HCT116 (cell line): ENCODE data around the gene CNTNAP2. TPM values are rescaled to one million over a fixed set of nuclear protein-coding genes. Genes with fewer than 3 reads are reported as not detected.

ENCODE experiments used
- ATAC-seq: fragments of 200-7000 bp; cut with Tn5 transposase; 2 replicates; pipeline ENCODE4 v1.9.1; 2020; ENCODE audit warnings: mild to moderate bottlenecking, moderate library complexity
- BruUV-seq: library from RNA; stranded (reverse); fragments of 400-500 nt; replicated peaks from 2 replicates; lab custom pipeline; 2021; lab: Mats Ljungman, UMichigan
- CTCF ChIA-PET: fragments of 300-600 bp; sonication (Branson Sonifier 250); formaldehyde crosslinking; loops from one replicate; lab custom pipeline; 2021; ENCODE audit warnings: antibody characterized with exemption; lab: Charles Lee
- POLR2A ChIA-PET: fragments of 300-600, 350-600 bp; sonication (Branson Sonifier 250); formaldehyde crosslinking; loops from one replicate; lab custom pipeline; 2021; ENCODE audit warnings: antibody characterized with exemption; lab: Charles Lee
- RAD21 ChIA-PET, 2 experiments: fragments of 300-600 bp; sonication (Branson Sonifier 250); formaldehyde crosslinking; loops; one replicate each; lab custom pipeline; 2023; ENCODE audit warnings: low total read pairs in 2 of 2; ENCODE audit not compliant: uncharacterized antibody in 2 of 2, unreplicated experiment in 2 of 2, low non-redundant PET in 1 of 2; lab: Charles Lee
- DNase-seq: peaks from one replicate; pipeline ENCODE4 v3.0.0-alpha.2; 2010; ENCODE audit warnings: low read depth, low spot score
- H2AFZ ChIP-seq: fragments of 200-600 bp; shearing (Covaris generic), sonication (generic); 2 replicates; pipeline ENCODE4 v1.6.1; 2017; ENCODE audit warnings: low read depth, mixed run types, mixed read lengths, antibody characterized with exemption, low read length; ENCODE audit not compliant: poor library complexity, severe bottlenecking
- H3K27ac ChIP-seq: 2 replicates; pipeline ENCODE4 v1.5.1; 2012; ENCODE audit warnings: low read depth, low read length
- H3K27me3 ChIP-seq: fragments of 200-600 bp; sonication (generic); 2 replicates; pipeline ENCODE4 v1.6.1; 2016; ENCODE audit warnings: mixed run types, low read length, mixed read lengths; ENCODE audit not compliant: insufficient read depth
- H3K36me3 ChIP-seq, 2 experiments: fragments of 200-500 bp in 1 of 2; fragments of 200-600 bp in 1 of 2; sonication (Bioruptor generic) in 1 of 2; sonication (generic) in 1 of 2; 2 replicates each; pipeline versions ENCODE4 v1.5.1 to v1.6.1; 2014 to 2016; ENCODE audit warnings: low read length in 2 of 2, inconsistent platforms in 1 of 2, mixed read lengths in 1 of 2, mixed run types in 1 of 2; ENCODE audit not compliant: insufficient read depth in 2 of 2, control insufficient read depth in 1 of 2
- H3K4me1 ChIP-seq, 2 experiments: fragments of 200-600 bp in 1 of 2; sonication (generic) in 1 of 2; 2 replicates each; pipeline versions ENCODE4 v1.5.1 to v1.6.1; 2012 to 2017; ENCODE audit warnings: low read length in 2 of 2, inconsistent platforms in 1 of 2, mild to moderate bottlenecking in 1 of 2, mixed read lengths in 1 of 2, mixed run types in 1 of 2, moderate library complexity in 1 of 2; ENCODE audit not compliant: insufficient read depth in 2 of 2, control insufficient read depth in 1 of 2
- H3K4me2 ChIP-seq: fragments of 200-600 bp; sonication (generic); 2 replicates; pipeline ENCODE4 v1.6.1; 2017; ENCODE audit warnings: mixed run types, low read length, mixed read lengths
- H3K4me3 ChIP-seq, 2 experiments: fragments of 200-600 bp in 1 of 2; sonication (generic) in 1 of 2; replicated peaks in 1 of 2; 2 replicates each; pipeline ENCODE4 v1.5.1; 2011 to 2016; ENCODE audit warnings: low read length in 2 of 2, control low read depth in 1 of 2, low read depth in 1 of 2, mild to moderate bottlenecking in 1 of 2, mixed read lengths in 1 of 2, mixed run types in 1 of 2
- H3K79me2 ChIP-seq: fragments of 200-600 bp; sonication (generic); 2 replicates; pipeline ENCODE4 v1.6.1; 2017; ENCODE audit warnings: mild to moderate bottlenecking, mixed run types, low read length, moderate library complexity, mixed read lengths; ENCODE audit not compliant: insufficient read depth
- H3K9ac ChIP-seq: fragments of 200-600 bp; sonication (generic); 2 replicates; pipeline ENCODE4 v1.6.1; 2016; ENCODE audit warnings: low read length, mixed read lengths
- H3K9me2 ChIP-seq: fragments of 200-600 bp; sonication (generic), shearing (Covaris generic); 2 replicates; pipeline ENCODE4 v1.6.1; 2017; ENCODE audit warnings: mixed run types, mild to moderate bottlenecking, moderate library complexity; ENCODE audit not compliant: insufficient read depth
- H3K9me3 ChIP-seq, 2 experiments: fragments of 200-500 bp in 1 of 2; fragments of 200-600 bp in 1 of 2; sonication (Bioruptor generic) in 1 of 2; sonication (generic) in 1 of 2; 2 replicates each; pipeline ENCODE4 v1.6.1; 2014 to 2017; ENCODE audit warnings: low read length in 2 of 2, mixed read lengths in 2 of 2, inconsistent platforms in 1 of 2, low read depth in 1 of 2, mild to moderate bottlenecking in 1 of 2, mixed run types in 1 of 2, moderate library complexity in 1 of 2; ENCODE audit not compliant: control insufficient read depth in 1 of 2, insufficient read depth in 1 of 2
- H4K20me1 ChIP-seq: fragments of 200-600 bp; sonication (generic), shearing (Covaris generic); 2 replicates; pipeline ENCODE4 v1.6.1; 2017; ENCODE audit warnings: mixed run types, mild to moderate bottlenecking, moderate library complexity; ENCODE audit not compliant: insufficient read depth
- ATF3 ChIP-seq: IDR thresholded peaks from 2 replicates; pipeline ENCODE4 v1.6.1; 2012
- CTCF ChIP-seq, 3 experiments: fragments of 200-600 bp in 1 of 3; sonication (generic) in 1 of 3; IDR thresholded peaks in 2 of 3; conservative IDR thresholded peaks in 1 of 3; 2 replicates each; pipeline ENCODE4 v1.5.1; 2012 to 2017; ENCODE audit warnings: low read depth in 2 of 3, low read length in 2 of 3, antibody characterized with exemption in 1 of 3, borderline replicate concordance in 1 of 3, control low read depth in 1 of 3, mild to moderate bottlenecking in 1 of 3, mixed read lengths in 1 of 3, mixed run types in 1 of 3, moderate library complexity in 1 of 3; ENCODE audit not compliant: insufficient read depth in 1 of 3
- EGR1 ChIP-seq: IDR thresholded peaks from 2 replicates; pipeline ENCODE4 v1.6.1; 2012; ENCODE audit warnings: low read depth
- EZH2 ChIP-seq: fragments of 200-600 bp; sonication (generic); IDR thresholded peaks from 2 replicates; pipeline ENCODE4 v1.6.1; 2017; ENCODE audit warnings: antibody characterized with exemption, mixed run types
- EZH2phosphoT487 ChIP-seq: fragments of 200-600 bp; IDR thresholded peaks from 2 replicates; pipeline ENCODE4 v1.6.1; 2018; ENCODE audit warnings: antibody characterized with exemption, borderline replicate concordance
- FOSL1 ChIP-seq: IDR thresholded peaks from 2 replicates; pipeline ENCODE4 v1.6.1; 2012; ENCODE audit warnings: low read depth
- JUND ChIP-seq: IDR thresholded peaks from 2 replicates; pipeline ENCODE4 v1.6.1; 2012
- MAX ChIP-seq: IDR thresholded peaks from 2 replicates; pipeline ENCODE4 v1.6.1; 2012
- POLR2A ChIP-seq: IDR thresholded peaks from 2 replicates; pipeline ENCODE4 v1.7.0; 2011; ENCODE audit warnings: borderline replicate concordance; ENCODE audit not compliant: insufficient read depth, insufficient read length; ENCODE audit errors: extremely low read depth
- POLR2AphosphoS5 ChIP-seq: IDR thresholded peaks from 2 replicates; pipeline ENCODE4 v1.6.1; 2011; ENCODE audit warnings: mild to moderate bottlenecking, low read depth, low read length, moderate library complexity
- REST ChIP-seq: IDR thresholded peaks from 2 replicates; pipeline ENCODE4 v1.6.1; 2012; ENCODE audit warnings: low read depth
- SP1 ChIP-seq: IDR thresholded peaks from 2 replicates; pipeline ENCODE4 v1.6.1; 2012; ENCODE audit warnings: low read depth
- SRF ChIP-seq: IDR thresholded peaks from 2 replicates; pipeline ENCODE4 v1.6.1; 2012; ENCODE audit warnings: low read depth
- TCF7L2 ChIP-seq: IDR thresholded peaks from 2 replicates; pipeline ENCODE4 v1.7.0; 2011; ENCODE audit warnings: borderline replicate concordance, inconsistent platforms; ENCODE audit not compliant: insufficient read depth, insufficient read length; ENCODE audit errors: extremely low read depth
- YY1 ChIP-seq: IDR thresholded peaks from 2 replicates; pipeline ENCODE4 v1.6.1; 2011; ENCODE audit warnings: low read length, low read depth, moderate library complexity, mild to moderate bottlenecking; ENCODE audit not compliant: insufficient replicate concordance; ENCODE audit errors: extremely low read depth
- ZFX ChIP-seq: fragments of 450-650 bp; IDR thresholded peaks from 2 replicates; pipeline ENCODE4 v1.6.1; 2017
- ZNF274 ChIP-seq: fragments of 200-500 bp; sonication (Bioruptor generic); IDR thresholded peaks from 2 replicates; pipeline ENCODE4 v1.6.1; 2014; ENCODE audit warnings: mild to moderate bottlenecking, low read depth, low read length, inconsistent platforms
- intact Hi-C: fragments of 100-400 bp; cut with micrococcal nuclease; formaldehyde crosslinking; loops from 2 replicates; pipeline ENCODE4 v1.10.0; 2022
- total RNA-seq: library from RNA; stranded (reverse); gene quantifications from one replicate; pipeline ENCODE4 v1.2.1, GENCODE V29; 2021; ENCODE audit not compliant: unreplicated experiment

CNTNAP2 gene
- total RNA-seq, 1 experiment from 2014 or later = 0.37 TPM

- TF ChIP-seq REST (no peak), ZFX (no peak)
- TF ChIP-seq, all 23 proteins: peak for 0
Observed at GRCh38 chr7:147173883-147174282, 1057.3 kb downstream of the CNTNAP2 start (continued).

- DNase-seq = no peak
- POLR2A ChIA-PET = no interaction called here
- H3K27me3 ChIP-seq = no peaks in the 10 kb centered on the region
- H3K9me2 ChIP-seq = no peaks in the 10 kb centered on the region
- RAD21 ChIA-PET = no interaction called here
- no peak overlapping the region for H3K4me3 ChIP-seq
- no peak overlapping the region for H3K27ac ChIP-seq
- no peak for ATAC-seq
- intact Hi-C loops = no loop called here
- H3K9ac ChIP-seq = no peak overlapping the region
- no peaks in the 10 kb centered on the region for H3K4me1 ChIP-seq
- H3K79me2 ChIP-seq = no peaks in the 10 kb centered on the region
- CTCF ChIA-PET = no interaction called here
- no peaks in the 10 kb centered on the region for H4K20me1 ChIP-seq
- H3K4me2 ChIP-seq = no peak overlapping the region
- peaks cover 19 to 21% of the 10 kb centered on the region in 2 experiments; a peak in 2 of 4 replicates for H3K9me3 ChIP-seq
- no peaks in the 10 kb centered on the region for H3K36me3 ChIP-seq
- no peak overlapping the region for H2AFZ ChIP-seq
- no TSS peak for BruUV-seq
- no peak for TF ChIP-seq TCF7L2
- TF ChIP-seq ATF3 = no peak
- no peak for TF ChIP-seq CTCF (IDR thresholded peaks at IDR 0.05 in 2 of 3, conservative IDR thresholded peaks at IDR 0.05 in 1 of 3; ENCODE audit: borderline replicate concordance in 1 of 3, insufficient read depth in 1 of 3, low read depth in 2 of 3, low read length in 2 of 3)
- TF ChIP-seq POLR2A = no peak
- TF ChIP-seq JUND = no peak
- no peak for TF ChIP-seq REST
- no peak for TF ChIP-seq ZNF274
- TF ChIP-seq EGR1 = no peak
- TF ChIP-seq FOSL1 = no peak
- TF ChIP-seq EZH2 = no peak
- TF ChIP-seq MAX = no peak
- TF ChIP-seq SRF = no peak
- TF ChIP-seq EZH2phosphoT487 = no peak
- no peak for TF ChIP-seq POLR2AphosphoS5
- no peak for TF ChIP-seq YY1
- no peak for TF ChIP-seq SP1
Observed at GRCh38 chr7:147182874-147183273, 1066.3 kb downstream of the CNTNAP2 start.
